ENCODE results near the gene SPSB2.
"Not testable (repeated sequence)": the region's sequence is repeated elsewhere in the genome, so short reads cannot be mapped to it uniquely, and the experiment has no call there.

The SPSB2 gene

GRCh38 chr12:6883252-6883651, 10.1 kb upstream of the SPSB2 start:
- H3K4me1 ChIP-seq (ENCODE audit: low read length) = no peaks in the 10 kb centered on the region
- H3K27ac ChIP-seq (ENCODE audit: low read length) = no peak overlapping the region
- H2AFZ ChIP-seq (ENCODE audit: low read length) = no peak overlapping the region
- no peak overlapping the region for H3K4me2 ChIP-seq (ENCODE audit: low read depth, low read length)
- no peak for DNase-seq
- H3K79me2 ChIP-seq (ENCODE audit: low read length) = no peaks in the 10 kb centered on the region
- no peaks in the 10 kb centered on the region for H3K27me3 ChIP-seq (replicated peaks; ENCODE audit: insufficient read depth, low read length)
- no peak overlapping the region for H3K4me3 ChIP-seq (ENCODE audit: low read length)
- no peaks in the 10 kb centered on the region for H4K20me1 ChIP-seq (ENCODE audit: insufficient read depth, low read length)
- H3K9me3 ChIP-seq (replicated peaks; ENCODE audit: insufficient read depth, low read length) = no peaks in the 10 kb centered on the region
- no peaks in the 10 kb centered on the region for H3K9me2 ChIP-seq (replicated peaks; ENCODE audit: insufficient read depth, low read length)
- no peaks in the 10 kb centered on the region for H3K36me3 ChIP-seq (replicated peaks; ENCODE audit: insufficient read depth, low read length)
- no peak overlapping the region for H3K9ac ChIP-seq (ENCODE audit: low read length)
- H3F3A ChIP-seq (ENCODE audit: insufficient read depth, low read length) = no peaks in the 10 kb centered on the region
- TF ChIP-seq EZH2 (optimal IDR thresholded peaks at IDR 0.05; ENCODE audit: low read depth, low read length) (no peak), CTCF (IDR thresholded peaks at IDR 0.05; ENCODE audit: low read length) (no peak), EZH2phosphoT487 (IDR thresholded peaks at IDR 0.05; ENCODE audit: low read length) (no peak)

GRCh38 chr12:6879824-6880223, 6.7 kb upstream of the SPSB2 start:
- H3K27ac ChIP-seq (ENCODE audit: low read length); DNase-seq; H2AFZ ChIP-seq (ENCODE audit: low read length); H3K36me3 ChIP-seq (replicated peaks; ENCODE audit: insufficient read depth, low read length); H3K27me3 ChIP-seq (replicated peaks; ENCODE audit: insufficient read depth, low read length); H3K9me2 ChIP-seq (replicated peaks; ENCODE audit: insufficient read depth, low read length); H3K79me2 ChIP-seq (ENCODE audit: low read length); H3K4me3 ChIP-seq (ENCODE audit: low read length); H3K4me1 ChIP-seq (ENCODE audit: low read length); H3F3A ChIP-seq (ENCODE audit: insufficient read depth, low read length); H3K9me3 ChIP-seq (replicated peaks; ENCODE audit: insufficient read depth, low read length); H3K4me2 ChIP-seq (ENCODE audit: low read depth, low read length); H3K9ac ChIP-seq (ENCODE audit: low read length); H4K20me1 ChIP-seq (ENCODE audit: insufficient read depth, low read length): not testable (repeated sequence)

GRCh38 chr12:6874015-6874368, 889 bp upstream of the SPSB2 start:
- Histone ChIP-seq H3F3A (ENCODE audit: insufficient read depth, low read length) (peaks cover 37% of the 10 kb centered on the region), H3K4me2 (ENCODE audit: low read depth, low read length) (peak overlapping the region; percentile 90), H4K20me1 (ENCODE audit: insufficient read depth, low read length) (peaks cover 14% of the 10 kb centered on the region), H3K4me3 (ENCODE audit: low read length) (peak overlapping the region; percentile 94), H3K79me2 (ENCODE audit: low read length) (peaks cover 33% of the 10 kb centered on the region), H3K9ac (ENCODE audit: low read length) (peak overlapping the region; percentile 30; the same call in 1 of the 2 replicates), H3K4me1 (ENCODE audit: low read length) (peaks cover 28% of the 10 kb centered on the region), H2AFZ (ENCODE audit: low read length) (peak overlapping the region; percentile 75)
- H3K27me3 ChIP-seq (replicated peaks; ENCODE audit: insufficient read depth, low read length); DNase-seq; H3K36me3 ChIP-seq (replicated peaks; ENCODE audit: insufficient read depth, low read length); H3K27ac ChIP-seq (ENCODE audit: low read length); H3K9me2 ChIP-seq (replicated peaks; ENCODE audit: insufficient read depth, low read length); H3K9me3 ChIP-seq (replicated peaks; ENCODE audit: insufficient read depth, low read length): not testable (repeated sequence)

GRCh38 chr12:6872073-6873048, 742 bp downstream of the SPSB2 start:
- Histone ChIP-seq H3K36me3 (replicated peaks; ENCODE audit: insufficient read depth, low read length) (peaks cover 4% of the 10 kb centered on the region), H3F3A (ENCODE audit: insufficient read depth, low read length) (peaks cover 47% of the 10 kb centered on the region), H3K9me2 (replicated peaks; ENCODE audit: insufficient read depth, low read length) (no peaks in the 10 kb centered on the region), H3K4me2 (ENCODE audit: low read depth, low read length) (peak overlapping the region; percentile 99), H3K79me2 (ENCODE audit: low read length) (peaks cover 49% of the 10 kb centered on the region), H3K9ac (ENCODE audit: low read length) (peak overlapping the region; percentile 86), H3K4me1 (ENCODE audit: low read length) (peaks cover 31% of the 10 kb centered on the region), H2AFZ (ENCODE audit: low read length) (peak overlapping the region; percentile 77; the same call in 1 of the 2 replicates), H4K20me1 (ENCODE audit: insufficient read depth, low read length) (peaks cover 23% of the 10 kb centered on the region), H3K27me3 (replicated peaks; ENCODE audit: insufficient read depth, low read length) (no peaks in the 10 kb centered on the region), H3K9me3 (replicated peaks; ENCODE audit: insufficient read depth, low read length) (no peaks in the 10 kb centered on the region), H3K4me3 (ENCODE audit: low read length) (peak overlapping the region; percentile 94), H3K27ac (ENCODE audit: low read length) (peak overlapping the region; percentile 39; the same call in 1 of the 2 replicates)
- peak; percentile 82 for DNase-seq
- TF ChIP-seq CTCF (IDR thresholded peaks at IDR 0.05; ENCODE audit: low read length) (peak; percentile 94), EZH2phosphoT487 (IDR thresholded peaks at IDR 0.05; ENCODE audit: low read length) (no peak)
